ENCODE results near the gene HDC. TPM values are rescaled to one million over a fixed set of nuclear protein-coding genes. Genes with fewer than 3 reads are reported as not detected.

The HDC gene
- total and polyA plus RNA-seq, 10 of the 15 experiments (the other 5 are each of a cell fraction or from before 2014, with no cell fraction given): not detected

- H3K36me3 ChIP-seq (ENCODE audit: control insufficient read depth in 2 of 2, insufficient read depth in 2 of 2, low read length in 1 of 2): no peaks in the 10 kb centered on the region
- H2AFZ ChIP-seq (ENCODE audit: control insufficient read depth, low read depth, low read length): no peak overlapping the region
- in situ Hi-C loops (cut with MboI) (no loop called here), intact Hi-C loops (cut with micrococcal nuclease; ENCODE audit: unreplicated experiment) (no loop called here)
- SMC1A ChIA-PET (ENCODE audit: uncharacterized antibody, unreplicated experiment): interaction anchor here (0.7 to 2.6 kb wide), 3 partner anchors 10 to 588 kb away, joined by 3 to 7 read pairs (median 3); no protein-coding TSS in a partner anchor
- no TSS peak for BruUV-seq (replicated peaks)
- FAIRE-seq (no peak), DNase-seq (ENCODE audit: low read depth, low spot score) (no peak), ATAC-seq (no peak)
- H3K27me3 ChIP-seq (replicated peaks in 1 of 2; ENCODE audit: control insufficient read depth in 2 of 2, insufficient read depth in 2 of 2, low read length in 1 of 2): no peaks in the 10 kb centered on the region
- 75% methylated on average over 1 of the region's 1 CpG for WGBS (ENCODE audit: insufficient coverage, insufficient replicate concordance, low lambda C conversion rate, missing lambda C conversion rate)
- no peaks in the 10 kb centered on the region for H3K4me1 ChIP-seq (ENCODE audit: control insufficient read depth, insufficient read depth, low read length)
- H3K9me3 ChIP-seq (replicated peaks; ENCODE audit: control insufficient read depth, insufficient read depth, low read length): no peaks in the 10 kb centered on the region
- H3K4me3 ChIP-seq: no peak overlapping the region
- no peak overlapping the region for H3K9ac ChIP-seq (ENCODE audit: control insufficient read depth, insufficient read depth, low read length)
- H3K79me2 ChIP-seq (ENCODE audit: control insufficient read depth, insufficient read depth, low read length): no peaks in the 10 kb centered on the region
- POLR2A ChIA-PET: interaction anchor here (0.7 kb wide), 1 partner anchor 28 kb away, joined by 11 read pairs; no protein-coding TSS in a partner anchor
- H4K20me1 ChIP-seq (ENCODE audit: control insufficient read depth, insufficient read depth): no peaks in the 10 kb centered on the region
- CTCF ChIA-PET: interaction anchor here (0.8 kb wide), 1 partner anchor 21 kb away, joined by 3 read pairs; no protein-coding TSS in a partner anchor
- TF ChIP-seq ZNF24 (IDR thresholded peaks at IDR 0.05) (no peak), YBX1 (IDR thresholded peaks at IDR 0.05) (no peak), ZNF384 (IDR thresholded peaks at IDR 0.05; ENCODE audit: borderline replicate concordance, low read depth, low read length) (no peak), E2F4 (IDR thresholded peaks at IDR 0.05; ENCODE audit: low read depth, low read length) (no peak), BHLHE40 (IDR thresholded peaks at IDR 0.05; ENCODE audit: borderline replicate concordance in 1 of 2, low read depth in 2 of 2, low read length in 1 of 2) (no peak), ZNF217 (IDR thresholded peaks at IDR 0.05) (no peak), POLR2AphosphoS5 (IDR thresholded peaks at IDR 0.05; ENCODE audit: low read length) (no peak), ZNF622 (IDR thresholded peaks at IDR 0.05) (no peak), GABPA (IDR thresholded peaks at IDR 0.05; ENCODE audit: low read depth) (no peak), E2F8 (IDR thresholded peaks at IDR 0.05; ENCODE audit: low read depth, partially characterized antibody) (no peak), ASH2L (IDR thresholded peaks at IDR 0.05; ENCODE audit: borderline replicate concordance, low read depth) (no peak), ESRRA (IDR thresholded peaks at IDR 0.05; ENCODE audit: low read length) (no peak), TCF12 (IDR thresholded peaks at IDR 0.05; ENCODE audit: low read depth, low read length) (no peak), PAX5 (IDR thresholded peaks at IDR 0.05; ENCODE audit: borderline replicate concordance, low read depth, low read length) (no peak), HCFC1 (IDR thresholded peaks at IDR 0.05; ENCODE audit: low read length) (no peak), SPI1 (IDR thresholded peaks at IDR 0.05; ENCODE audit: borderline replicate concordance, insufficient read depth, low read depth, low read length) (no peak), SMAD5 (IDR thresholded peaks at IDR 0.05; ENCODE audit: low read depth) (no peak), CBFB (IDR thresholded peaks at IDR 0.05; ENCODE audit: low read depth) (no peak), ATF7 (IDR thresholded peaks at IDR 0.05; ENCODE audit: low read depth) (no peak)
- RAD21 ChIA-PET (ENCODE audit: unreplicated experiment): interaction anchor here (0.6 kb wide), 1 partner anchor 197 kb away, joined by 3 read pairs; no protein-coding TSS in a partner anchor
- no peak overlapping the region for H3K27ac ChIP-seq (ENCODE audit: control insufficient read depth, insufficient read depth)
- H3K4me2 ChIP-seq (ENCODE audit: control insufficient read depth, insufficient read depth): no peak overlapping the region
Measured at GRCh38 chr15:50218691-50219090, 46.8 kb downstream of the HDC start.
